Endothelial cell of umbilical vein (primary cell): ENCODE measurements around the gene SCAPER. TPM values are rescaled to one million over a fixed set of nuclear protein-coding genes. Genes with fewer than 3 reads are reported as not detected.

Source experiments
- BruUV-seq: library from RNA; stranded (reverse); fragments of 400-500 nt; replicated peaks from 2 replicates; lab custom pipeline; 2021; lab: Mats Ljungman, UMichigan
- CTCF ChIA-PET: fragments of 300-600, 350-600 bp; sonication (Branson Sonifier 250); formaldehyde crosslinking; loops from one replicate; lab custom pipeline; 2021; ENCODE audit warnings: antibody characterized with exemption, inconsistent platforms; lab: Charles Lee
- POLR2A ChIA-PET: fragments of 300-600, 350-600 bp; sonication (Branson Sonifier 250); formaldehyde crosslinking; loops from one replicate; lab custom pipeline; 2021; ENCODE audit warnings: antibody characterized with exemption, inconsistent platforms; lab: Charles Lee
- DNase-seq: peaks from one replicate; pipeline ENCODE4 v3.0.0-alpha.2; 2011; ENCODE audit warnings: low read depth, low spot score
- FAIRE-seq: peaks from 2 replicates; lab custom pipeline; 2011; peaks lifted over from hg19 to GRCh38; lab: Jason Lieb, UNC
- H2AFZ ChIP-seq: 2 replicates; pipeline ENCODE4 v1.6.0; 2012; ENCODE audit warnings: low read depth, low read length, control low read depth, inconsistent platforms
- H3K27ac ChIP-seq: 2 replicates; pipeline ENCODE4 v1.5.1; 2011; ENCODE audit warnings: low read depth, mild to moderate bottlenecking, control low read depth, low read length, moderate library complexity; ENCODE audit not compliant: insufficient read depth
- H3K27me3 ChIP-seq, 2 experiments: 2 replicates each; pipeline versions ENCODE4 v1.6.0 to v1.6.1; 2011; ENCODE audit warnings: low read length in 2 of 2, mixed read lengths in 1 of 2; ENCODE audit not compliant: control insufficient read depth in 2 of 2, insufficient read depth in 2 of 2
- H3K36me3 ChIP-seq, 2 experiments: 2 replicates in 1 of 2; 3 replicates in 1 of 2; pipeline ENCODE4 v1.5.1; 2011; ENCODE audit warnings: low read length in 2 of 2, mild to moderate bottlenecking in 1 of 2, moderate library complexity in 1 of 2; ENCODE audit not compliant: control insufficient read depth in 2 of 2, insufficient read depth in 2 of 2; ENCODE audit errors: extremely low read depth in 1 of 2
- H3K4me1 ChIP-seq: 3 replicates; pipeline ENCODE4 v1.5.1; 2011; ENCODE audit warnings: mild to moderate bottlenecking, low read length; ENCODE audit not compliant: control insufficient read depth, insufficient read depth; ENCODE audit errors: extremely low read depth
- H3K4me2 ChIP-seq: 2 replicates; pipeline ENCODE4 v1.6.1; 2011; ENCODE audit warnings: low read length, control low read depth, mixed read lengths; ENCODE audit not compliant: insufficient read depth
- H3K4me3 ChIP-seq, 3 experiments: fragments of 200-600 bp in 1 of 3; sonication (generic), shearing (Covaris generic) in 1 of 3; replicated peaks in 1 of 3; 2 replicates each; pipeline ENCODE4 v1.5.1; 2011 to 2016; ENCODE audit warnings: control low read depth in 3 of 3, low read length in 3 of 3, mild to moderate bottlenecking in 2 of 3, inconsistent platforms in 1 of 3, low read depth in 1 of 3, moderate library complexity in 1 of 3; ENCODE audit not compliant: insufficient read depth in 1 of 3
- H3K79me2 ChIP-seq: 2 replicates; pipeline ENCODE4 v1.6.0; 2012; ENCODE audit warnings: low read length, inconsistent platforms; ENCODE audit not compliant: control insufficient read depth, insufficient read depth
- H3K9ac ChIP-seq: replicated peaks from 2 replicates; pipeline ENCODE3; 2011; ENCODE audit warnings: low read length, control low read depth; ENCODE audit not compliant: insufficient read depth; ENCODE audit errors: extremely low read depth
- H3K9me1 ChIP-seq: replicated peaks from 3 replicates; pipeline ENCODE4 v1.6.0; 2011; ENCODE audit warnings: mild to moderate bottlenecking, low read length; ENCODE audit not compliant: control insufficient read depth, insufficient read depth; ENCODE audit errors: extremely low read depth
- H3K9me3 ChIP-seq: replicated peaks from 2 replicates; pipeline ENCODE4 v1.5.1; 2012; ENCODE audit warnings: low read length, inconsistent platforms; ENCODE audit not compliant: control insufficient read depth, insufficient read depth
- H4K20me1 ChIP-seq: replicated peaks from 2 replicates; pipeline ENCODE3; 2011; ENCODE audit warnings: mild to moderate bottlenecking, low read length; ENCODE audit not compliant: control insufficient read depth, insufficient read depth; ENCODE audit errors: extremely low read depth
- CTCF ChIP-seq, 2 donors: IDR thresholded peaks; 1 replicate in 1 of 2; 2 replicates in 1 of 2; pipeline ENCODE4 v1.5.1; 2011; ENCODE audit warnings: low read length in 2 of 2, mild to moderate bottlenecking in 2 of 2, moderate library complexity in 2 of 2, control low read depth in 1 of 2, inconsistent platforms in 1 of 2, low read depth in 1 of 2; ENCODE audit not compliant: insufficient read depth in 1 of 2; ENCODE audit errors: extremely low read depth in 1 of 2
- EZH2 ChIP-seq: IDR thresholded peaks from 2 replicates; pipeline ENCODE4 v1.6.1; 2012; ENCODE audit warnings: borderline replicate concordance, low read depth, mild to moderate bottlenecking, moderate library complexity, low read length, inconsistent platforms; ENCODE audit not compliant: severe bottlenecking
- FOS ChIP-seq: IDR thresholded peaks from 2 replicates; pipeline ENCODE4 v1.6.1; 2011; ENCODE audit warnings: mild to moderate bottlenecking, low read length, moderate library complexity, borderline replicate concordance; ENCODE audit not compliant: insufficient read depth
- GATA2 ChIP-seq: IDR thresholded peaks from 2 replicates; pipeline ENCODE4 v1.7.0; 2011; ENCODE audit warnings: low read depth, mild to moderate bottlenecking, moderate library complexity, mixed read lengths, low read length; ENCODE audit not compliant: insufficient read length, insufficient read depth
- JUN ChIP-seq: IDR thresholded peaks from 2 replicates; pipeline ENCODE4 v1.6.1; 2011; ENCODE audit warnings: borderline replicate concordance, low read depth; ENCODE audit not compliant: insufficient read length, insufficient read depth
- MAX ChIP-seq: IDR thresholded peaks from 2 replicates; pipeline ENCODE4 v1.6.1; 2011; ENCODE audit not compliant: insufficient read depth, insufficient read length
- MYC ChIP-seq: IDR thresholded peaks from one replicate; pipeline ENCODE4 v1.6.1; 2011; ENCODE audit warnings: mild to moderate bottlenecking, low read depth, low read length
- POLR2A ChIP-seq: IDR thresholded peaks from 2 replicates; pipeline ENCODE4 v1.6.1; 2012; ENCODE audit warnings: low read depth, mild to moderate bottlenecking, control low read depth, low read length
- POLR2AphosphoS5 ChIP-seq: IDR thresholded peaks from 2 replicates; pipeline ENCODE4 v1.6.1; 2012; ENCODE audit warnings: low read depth, mild to moderate bottlenecking, control low read depth, low read length, moderate library complexity; ENCODE audit not compliant: insufficient read depth
- dilution Hi-C: fragments of 300-500 bp; cut with MboI; formaldehyde crosslinking; loops from one replicate; pipeline ENCODE4 v1.15.0; 2019; ENCODE audit warnings: low sequenced_read_pairs; ENCODE audit not compliant: extremely low pct_ligation_motif_present
- intact Hi-C: fragments of 100-400 bp; cut with micrococcal nuclease; formaldehyde crosslinking; loops from one replicate; pipeline ENCODE4 v1.10.0; 2022
- polyA plus RNA-seq, 4 experiments: library from polyadenylated mRNA; depleted of rRNA in 3 of 4; stranded (reverse) in 3 of 4; unstranded in 1 of 4; fragments of >200 nt; gene quantifications; 2 replicates each; pipeline versions ENCODE4 v1.2.1 to v1.2.3, GENCODE V29; 2011 to 2012; ENCODE audit warnings: missing spikeins in 1 of 4
- total RNA-seq: library from RNA; stranded (reverse); gene quantifications from 2 replicates; pipeline ENCODE4 v1.2.3, GENCODE V29; 2021

SCAPER gene
- total and polyA plus RNA-seq, 2 donors (not counting 3 experiments of a cell fraction or from before 2014, with no cell fraction given): 2.7 to 12.7 TPM

- ChIA-PET CTCF (no interaction called here), POLR2A (no interaction called here)
- Histone ChIP-seq H3K4me2 (no peak overlapping the region), H3K9me1 (no peaks in the 10 kb centered on the region), H3K4me1 (no peaks in the 10 kb centered on the region), H3K9ac (no peak overlapping the region), H3K36me3 (no peaks in the 10 kb centered on the region), H3K9me3 (no peaks in the 10 kb centered on the region), H3K27me3 (no peaks in the 10 kb centered on the region), H3K4me3 (no peak overlapping the region), H3K79me2 (no peaks in the 10 kb centered on the region), H3K27ac (no peak overlapping the region), H2AFZ (no peak overlapping the region), H4K20me1 (no peaks in the 10 kb centered on the region)
- DNase-seq (no peak), FAIRE-seq (no peak)
- TF ChIP-seq GATA2 (no peak), MYC (no peak), JUN (no peak), POLR2A (no peak), FOS (no peak), POLR2AphosphoS5 (no peak), MAX (no peak), EZH2 (no peak)
- dilution Hi-C loops: no loop called here
- intact Hi-C loops: no loop called here
- no TSS peak for BruUV-seq
These were observed 537.0 kb downstream of the SCAPER start for GRCh38 chr15:76368122-76368621.

- DNase-seq: no peak
- Histone ChIP-seq H3K9me1 (no peaks in the 10 kb centered on the region), H3K79me2 (no peaks in the 10 kb centered on the region), H2AFZ (no peak overlapping the region), H3K9me3 (no peaks in the 10 kb centered on the region), H3K4me3 (no peak overlapping the region), H3K9ac (no peak overlapping the region), H3K27ac (no peak overlapping the region), H4K20me1 (no peaks in the 10 kb centered on the region), H3K4me1 (no peaks in the 10 kb centered on the region), H3K36me3 (no peaks in the 10 kb centered on the region), H3K4me2 (no peak overlapping the region), H3K27me3 (no peaks in the 10 kb centered on the region)
- FAIRE-seq: no peak
- dilution Hi-C loops: no loop called here
- POLR2A ChIA-PET: no interaction called here
- CTCF ChIA-PET: no interaction called here
- intact Hi-C loops: no loop called here
- TF ChIP-seq JUN: no peak
- TF ChIP-seq MYC: no peak
- no peak for TF ChIP-seq EZH2
- TF ChIP-seq POLR2AphosphoS5: no peak
- no peak for TF ChIP-seq GATA2
- TF ChIP-seq POLR2A: no peak
- TF ChIP-seq MAX: no peak
- TF ChIP-seq CTCF (IDR thresholded peaks at IDR 0.05; ENCODE audit: extremely low read depth in 1 of 2, insufficient read depth in 1 of 2, low read depth in 1 of 2, low read length in 2 of 2): no peak
- no peak for TF ChIP-seq FOS
- BruUV-seq: no TSS peak
These were observed 538.4 kb downstream of the SCAPER start for GRCh38 chr15:76366714-76367113.
